Measurements from ENCODE around the gene AK5.

AK5 gene

DNA sequence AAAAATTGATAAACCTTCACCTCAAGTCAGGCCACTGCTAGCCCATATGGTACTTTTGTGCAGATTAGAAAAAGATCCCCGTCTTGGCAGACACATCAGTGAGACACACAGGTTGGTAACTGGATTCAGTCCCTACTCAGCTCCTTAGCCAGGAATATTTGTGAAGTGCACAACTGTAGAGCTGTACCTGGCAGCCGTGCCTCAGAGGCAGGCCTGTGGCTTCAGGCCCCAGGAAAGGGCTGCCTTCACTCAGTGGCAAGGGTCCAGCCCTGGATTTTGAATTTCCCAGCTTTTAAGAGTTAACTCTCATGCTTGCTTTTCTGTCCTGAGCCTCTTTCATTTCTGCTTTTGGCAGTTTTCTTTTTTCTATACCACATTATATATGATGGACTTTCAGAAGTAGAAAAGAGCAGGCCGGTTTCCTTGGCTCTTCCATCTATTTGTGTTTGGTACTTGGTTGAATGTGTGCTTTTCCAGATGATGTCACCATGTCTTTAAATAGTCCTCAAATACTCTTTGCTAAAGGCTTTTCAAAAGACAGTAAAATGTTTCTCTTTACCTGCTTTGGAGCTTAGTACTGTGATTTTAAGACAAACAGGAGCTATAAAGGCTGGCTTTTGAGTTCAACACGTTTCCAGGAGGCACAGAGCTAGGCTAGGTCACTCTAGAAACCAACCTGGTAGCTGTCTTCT is 186.6 kb downstream of the AK5 start:
- Histone ChIP-seq H3K9ac (ENCODE audit: low read depth, low read length, poor library complexity, severe bottlenecking) (no peak overlapping the region), H3K36me3 (ENCODE audit: insufficient read depth, low read length) (no peaks in the 10 kb centered on the region), H4K20me1 (ENCODE audit: insufficient read depth, low read length, poor library complexity, severe bottlenecking) (no peaks in the 10 kb centered on the region), H3K27me3 (ENCODE audit: insufficient read depth, low read length, poor library complexity, severe bottlenecking) (no peaks in the 10 kb centered on the region), H3K4me3 (ENCODE audit: low read length, poor library complexity, severe bottlenecking) (no peak overlapping the region), H3K79me2 (ENCODE audit: insufficient read depth, low read length) (no peaks in the 10 kb centered on the region), H3F3A (ENCODE audit: low read depth) (no peaks in the 10 kb centered on the region), H2AFZ (ENCODE audit: low read length) (no peak overlapping the region), H3K4me2 (ENCODE audit: low read depth, low read length, poor library complexity, severe bottlenecking) (no peak overlapping the region), H3K4me1 (ENCODE audit: insufficient read depth, low read length, poor library complexity, severe bottlenecking) (no peaks in the 10 kb centered on the region), H3K9me2 (replicated peaks; ENCODE audit: low read depth, low read length) (no peaks in the 10 kb centered on the region), H3K9me3 (ENCODE audit: insufficient read depth, low read depth, low read length) (no peaks in the 10 kb centered on the region)
- TF ChIP-seq EZH2phosphoT487 (IDR thresholded peaks at IDR 0.05; ENCODE audit: borderline replicate concordance), result no peak
- TF ChIP-seq, protein P1, sequence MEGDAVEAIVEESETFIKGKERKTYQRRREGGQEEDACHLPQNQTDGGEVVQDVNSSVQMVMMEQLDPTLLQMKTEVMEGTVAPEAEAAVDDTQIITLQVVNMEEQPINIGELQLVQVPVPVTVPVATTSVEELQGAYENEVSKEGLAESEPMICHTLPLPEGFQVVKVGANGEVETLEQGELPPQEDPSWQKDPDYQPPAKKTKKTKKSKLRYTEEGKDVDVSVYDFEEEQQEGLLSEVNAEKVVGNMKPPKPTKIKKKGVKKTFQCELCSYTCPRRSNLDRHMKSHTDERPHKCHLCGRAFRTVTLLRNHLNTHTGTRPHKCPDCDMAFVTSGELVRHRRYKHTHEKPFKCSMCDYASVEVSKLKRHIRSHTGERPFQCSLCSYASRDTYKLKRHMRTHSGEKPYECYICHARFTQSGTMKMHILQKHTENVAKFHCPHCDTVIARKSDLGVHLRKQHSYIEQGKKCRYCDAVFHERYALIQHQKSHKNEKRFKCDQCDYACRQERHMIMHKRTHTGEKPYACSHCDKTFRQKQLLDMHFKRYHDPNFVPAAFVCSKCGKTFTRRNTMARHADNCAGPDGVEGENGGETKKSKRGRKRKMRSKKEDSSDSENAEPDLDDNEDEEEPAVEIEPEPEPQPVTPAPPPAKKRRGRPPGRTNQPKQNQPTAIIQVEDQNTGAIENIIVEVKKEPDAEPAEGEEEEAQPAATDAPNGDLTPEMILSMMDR (conservative IDR thresholded peaks at IDR 0.05; ENCODE audit: low read length), result no peak

DNA sequence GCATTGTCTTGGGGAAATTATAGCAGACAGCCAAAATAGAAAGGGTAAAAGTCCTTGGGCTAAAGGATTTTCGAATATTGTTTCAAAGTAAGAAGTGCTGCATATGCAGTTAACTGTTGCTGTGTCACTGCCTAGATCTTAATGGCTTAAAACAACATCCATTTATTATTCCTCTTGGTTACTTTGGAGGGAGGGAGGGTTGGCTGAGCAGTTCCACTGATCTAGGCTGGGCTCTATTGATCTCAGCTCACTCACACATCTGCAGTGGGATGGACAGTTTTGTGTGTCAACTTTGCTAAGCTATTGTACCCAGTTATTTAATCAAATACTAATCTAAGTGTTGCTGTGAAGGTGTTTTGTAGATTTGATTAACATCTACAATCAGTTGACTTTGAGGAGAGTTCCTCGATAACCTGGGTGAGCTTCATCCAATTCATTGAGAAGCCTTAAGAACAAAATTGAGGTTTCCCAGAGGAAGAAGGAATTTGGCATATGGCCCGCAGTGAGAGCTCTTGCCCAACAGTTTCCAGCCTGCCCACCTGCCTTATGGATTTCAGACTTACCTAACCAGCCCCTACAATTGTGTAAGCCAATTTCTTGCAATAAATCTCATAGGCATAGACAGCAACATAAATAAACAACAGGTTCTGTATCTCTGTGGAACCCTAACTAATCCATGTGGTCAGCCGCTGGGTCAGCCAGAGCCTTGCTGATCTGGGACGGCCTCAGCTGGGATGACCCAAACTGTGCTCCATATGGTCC is 187.3 kb downstream of the AK5 start:
- Histone ChIP-seq H3K36me3 (ENCODE audit: insufficient read depth, low read length) (no peaks in the 10 kb centered on the region), H2AFZ (ENCODE audit: low read length) (no peak overlapping the region), H3K79me2 (ENCODE audit: insufficient read depth, low read length) (no peaks in the 10 kb centered on the region), H3K9me3 (ENCODE audit: insufficient read depth, low read depth, low read length) (no peaks in the 10 kb centered on the region), H3K9me2 (replicated peaks; ENCODE audit: low read depth, low read length) (no peaks in the 10 kb centered on the region), H3K4me1 (ENCODE audit: insufficient read depth, low read length, poor library complexity, severe bottlenecking) (no peaks in the 10 kb centered on the region), H3F3A (ENCODE audit: low read depth) (no peaks in the 10 kb centered on the region), H3K9ac (ENCODE audit: low read depth, low read length, poor library complexity, severe bottlenecking) (no peak overlapping the region), H4K20me1 (ENCODE audit: insufficient read depth, low read length, poor library complexity, severe bottlenecking) (no peaks in the 10 kb centered on the region), H3K4me3 (ENCODE audit: low read length, poor library complexity, severe bottlenecking) (no peak overlapping the region), H3K4me2 (ENCODE audit: low read depth, low read length, poor library complexity, severe bottlenecking) (no peak overlapping the region), H3K27me3 (ENCODE audit: insufficient read depth, low read length, poor library complexity, severe bottlenecking) (no peaks in the 10 kb centered on the region)
- TF ChIP-seq, protein P1 (conservative IDR thresholded peaks at IDR 0.05; ENCODE audit: low read length), result no peak
- TF ChIP-seq EZH2phosphoT487 (IDR thresholded peaks at IDR 0.05; ENCODE audit: borderline replicate concordance), result no peak

DNA sequence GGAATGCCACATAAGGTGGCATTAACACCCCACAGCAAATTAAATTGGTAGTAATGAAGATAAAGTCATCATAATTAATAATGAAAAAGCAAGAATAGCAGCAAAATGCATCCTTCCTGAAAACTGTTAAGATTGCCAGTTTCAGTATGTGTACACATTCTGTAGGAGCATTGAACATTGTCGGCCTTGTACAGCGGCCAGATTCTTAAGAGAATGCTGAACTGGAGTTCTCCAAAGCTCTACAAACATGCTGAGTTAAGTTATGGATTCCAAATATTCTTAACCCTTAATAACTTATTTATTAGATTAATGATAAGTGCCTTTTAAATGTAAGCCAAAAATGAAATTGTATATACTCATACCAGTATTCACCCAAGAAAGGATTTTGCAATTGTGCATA is 189.9 kb downstream of the AK5 start:
- Histone ChIP-seq H3K4me3 (ENCODE audit: low read length, poor library complexity, severe bottlenecking) (no peak overlapping the region), H3K9me2 (replicated peaks; ENCODE audit: low read depth, low read length) (no peaks in the 10 kb centered on the region), H3K27me3 (ENCODE audit: insufficient read depth, low read length, poor library complexity, severe bottlenecking) (no peaks in the 10 kb centered on the region), H4K20me1 (ENCODE audit: insufficient read depth, low read length, poor library complexity, severe bottlenecking) (no peaks in the 10 kb centered on the region), H3K36me3 (ENCODE audit: insufficient read depth, low read length) (no peaks in the 10 kb centered on the region), H3K4me2 (ENCODE audit: low read depth, low read length, poor library complexity, severe bottlenecking) (no peak overlapping the region), H2AFZ (ENCODE audit: low read length) (no peak overlapping the region), H3K79me2 (ENCODE audit: insufficient read depth, low read length) (no peaks in the 10 kb centered on the region), H3F3A (ENCODE audit: low read depth) (no peaks in the 10 kb centered on the region), H3K9me3 (ENCODE audit: insufficient read depth, low read depth, low read length) (no peaks in the 10 kb centered on the region), H3K9ac (ENCODE audit: low read depth, low read length, poor library complexity, severe bottlenecking) (no peak overlapping the region), H3K4me1 (ENCODE audit: insufficient read depth, low read length, poor library complexity, severe bottlenecking) (no peaks in the 10 kb centered on the region)
- TF ChIP-seq, protein P1 (conservative IDR thresholded peaks at IDR 0.05; ENCODE audit: low read length), result no peak
- TF ChIP-seq EZH2phosphoT487 (IDR thresholded peaks at IDR 0.05; ENCODE audit: borderline replicate concordance), result no peak

Data from Loucy (cell line).